Measurements from ENCODE around the gene GIMAP7.

GRCh38 chr7:150531704-150532103 is 17.0 kb downstream of the GIMAP7 start:
- TF ChIP-seq CTCF (IDR thresholded peaks at IDR 0.05; ENCODE audit: low read length): no peak
- no peak for TF ChIP-seq EZH2phosphoT487 (IDR thresholded peaks at IDR 0.05; ENCODE audit: low read length)
- TF ChIP-seq EZH2 (optimal IDR thresholded peaks at IDR 0.05; ENCODE audit: low read depth, low read length): no peak
